ENCODE measurements around the gene CHST11. TPM values are rescaled to one million over a fixed set of nuclear protein-coding genes. Genes with fewer than 3 reads are reported as not detected.

The CHST11 gene
- total and polyA plus RNA-seq, 2 of the 4 experiments (the other 2 are of a cell fraction): 1.4 to 2.7 TPM

DNA sequence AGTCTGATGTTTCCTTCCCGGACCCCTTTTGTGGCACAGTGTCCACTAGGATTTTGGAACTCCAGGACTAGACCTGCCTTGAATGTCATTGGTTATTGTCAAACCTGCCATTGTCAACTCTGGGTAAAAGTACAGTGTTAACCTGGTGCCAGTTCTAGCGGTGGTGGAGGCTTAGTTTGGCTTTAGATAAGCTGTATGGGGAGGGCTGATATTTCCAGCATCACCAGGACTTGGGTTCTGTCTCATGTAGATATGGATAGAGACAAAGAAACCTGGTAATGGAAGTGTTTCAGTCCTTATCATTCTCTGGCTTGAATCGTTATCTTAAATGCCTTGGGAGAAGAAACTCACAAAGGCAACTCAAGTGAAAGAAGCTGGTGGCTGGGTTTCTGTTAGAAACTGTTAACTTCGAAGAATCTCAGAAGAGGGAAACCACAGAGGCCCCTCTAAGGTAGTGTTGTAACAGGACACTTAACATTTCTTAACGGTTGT is 10.6 kb downstream of the CHST11 start:
- Histone ChIP-seq H3K9ac (ENCODE audit: low read depth, low read length) (no peak overlapping the region), H3K79me1 (ENCODE audit: low read depth in 1 of 2, low read length in 2 of 2) (no peaks in the 10 kb centered on the region; a peak in 1 of 4 replicates), H3K4me2 (ENCODE audit: low read depth, low read length) (no peak overlapping the region), H2BK5ac (ENCODE audit: low read depth, low read length, poor library complexity, severe bottlenecking) (no peak overlapping the region), H4K20me1 (ENCODE audit: insufficient read depth, low read length) (no peaks in the 10 kb centered on the region), H3K4me1 (ENCODE audit: control insufficient read depth, insufficient read depth, low read length) (no peaks in the 10 kb centered on the region), H4K8ac (ENCODE audit: low read depth in 2 of 2, low read length in 2 of 2) (no peak overlapping the region), H3K23ac (ENCODE audit: low read depth, low read length) (no peak overlapping the region), H3K27ac (ENCODE audit: insufficient read depth, low read length) (no peak overlapping the region), H4K5ac (ENCODE audit: low read depth, low read length) (no peak overlapping the region), H3K18ac (ENCODE audit: low read depth, low read length) (no peak overlapping the region), H2BK120ac (ENCODE audit: low read depth, low read length) (no peak overlapping the region), H3K14ac (replicated peaks; ENCODE audit: low read depth, low read length) (no peak overlapping the region), H2AFZ (replicated peaks; ENCODE audit: low read length, poor library complexity) (no peak overlapping the region), H3K4ac (ENCODE audit: low read depth, low read length) (no peak overlapping the region), H2AK9ac (replicated peaks; ENCODE audit: low read depth, low read length, poor library complexity) (no peak overlapping the region), H2AK5ac (ENCODE audit: low read depth, low read length) (no peak overlapping the region), H3K9me3 (ENCODE audit: control insufficient read depth, insufficient read depth, low read length) (no peaks in the 10 kb centered on the region), H2BK20ac (ENCODE audit: low read depth, low read length) (no peak overlapping the region), H3K4me3 (ENCODE audit: insufficient read depth, low read depth, low read length) (no peak overlapping the region), H3K56ac (ENCODE audit: extremely low read depth, insufficient read depth, low read length) (no peak overlapping the region), H3K9me1 (ENCODE audit: insufficient read depth, low read length) (no peaks in the 10 kb centered on the region), H3K27me3 (ENCODE audit: control insufficient read depth, insufficient read depth, low read length) (peaks cover 7% of the 10 kb centered on the region), H4K91ac (ENCODE audit: insufficient read depth, low read depth, low read length) (no peak overlapping the region), H3K36me3 (ENCODE audit: control insufficient read depth, insufficient read depth, low read length) (no peaks in the 10 kb centered on the region), H2BK15ac (ENCODE audit: low read depth, low read length) (no peak overlapping the region)
- no peak for ATAC-seq (ENCODE audit: low read depth)
- TF ChIP-seq SMC3 (IDR thresholded peaks at IDR 0.05; ENCODE audit: low read depth, low read length) (no peak), BHLHE40 (IDR thresholded peaks at IDR 0.05; ENCODE audit: low read depth, low read length) (no peak), POLR2A (IDR thresholded peaks at IDR 0.05; ENCODE audit: low read depth, low read length) (no peak)
- dilution Hi-C loops (cut with HindIII; ENCODE audit: low sequenced_read_pairs, unreplicated experiment): no loop called here
- BruUV-seq (replicated peaks): no TSS peak
- ChIA-PET CTCF (no interaction called here), POLR2A (ENCODE audit: unreplicated experiment) (no interaction called here)
- WGBS, 2 experiments (ENCODE audit: extremely low coverage in 2 of 2, insufficient read length in 1 of 2): 33% methylated on average over 1 of the region's 5 CpGs; no CpG with 5 or more reads in 1 of the 2 experiments
- no peak for DNase-seq
- in situ Hi-C loops (cut with MboI; ENCODE audit: low sequenced_read_pairs): no loop called here
- intact Hi-C loops (cut with micrococcal nuclease): no loop called here
